H9 (cell line): ENCODE measurements around the gene PLA2G2F. TPM values are rescaled to one million over a fixed set of nuclear protein-coding genes. Genes with fewer than 3 reads are reported as not detected.

Experiments used
- DNase-seq: peaks from one replicate; pipeline ENCODE4 v3.0.0-alpha.2; 2017
- H2AFZ ChIP-seq: one replicate; pipeline ENCODE4 v1.6.1; 2013; ENCODE audit warnings: mild to moderate bottlenecking, low read length, control low read depth, moderate library complexity
- H2AK5ac ChIP-seq: 2 replicates; pipeline ENCODE4 v1.6.1; 2013; ENCODE audit warnings: low read length, control low read depth, mixed read lengths; ENCODE audit not compliant: insufficient read length
- H2BK120ac ChIP-seq: one replicate; pipeline ENCODE4 v1.6.1; 2013; ENCODE audit warnings: low read depth, mild to moderate bottlenecking, low read length, control low read depth, inconsistent platforms; ENCODE audit not compliant: poor library complexity, severe bottlenecking
- H2BK12ac ChIP-seq: 2 replicates; pipeline ENCODE4 v1.6.1; 2013; ENCODE audit warnings: low read length, control low read depth, mixed read lengths, low read depth; ENCODE audit not compliant: insufficient read length
- H2BK15ac ChIP-seq: 2 replicates; pipeline ENCODE4 v1.6.1; 2013; ENCODE audit warnings: low read depth, low read length, control low read depth
- H2BK20ac ChIP-seq: one replicate; pipeline ENCODE4 v1.6.1; 2013; ENCODE audit warnings: low read depth, mild to moderate bottlenecking, low read length, control low read depth, inconsistent platforms; ENCODE audit not compliant: poor library complexity, severe bottlenecking
- H2BK5ac ChIP-seq: 2 replicates; pipeline ENCODE4 v1.6.1; 2013; ENCODE audit warnings: low read length, control low read depth, mixed read lengths; ENCODE audit not compliant: insufficient read length
- H3K14ac ChIP-seq: 2 replicates; pipeline ENCODE4 v1.6.1; 2013; ENCODE audit warnings: low read length, control low read depth; ENCODE audit not compliant: insufficient read depth
- H3K18ac ChIP-seq: 2 replicates; pipeline ENCODE4 v1.6.1; 2013; ENCODE audit warnings: low read depth, mild to moderate bottlenecking, mixed read lengths, low read length, control low read depth; ENCODE audit not compliant: insufficient read length
- H3K23ac ChIP-seq: 2 replicates; pipeline ENCODE4 v1.6.1; 2013; ENCODE audit warnings: low read length, control low read depth, mixed read lengths, low read depth; ENCODE audit not compliant: insufficient read length
- H3K23me2 ChIP-seq: 2 replicates; pipeline ENCODE4 v1.6.1; 2013; ENCODE audit warnings: low read depth, mild to moderate bottlenecking, mixed read lengths, low read length, control low read depth; ENCODE audit not compliant: insufficient read length, poor library complexity, severe bottlenecking
- H3K27ac ChIP-seq: 2 replicates; pipeline ENCODE4 v1.5.1; 2013; ENCODE audit warnings: low read length, control low read depth, mixed read lengths, low read depth; ENCODE audit not compliant: insufficient read length
- H3K27me3 ChIP-seq: 2 replicates; pipeline ENCODE4 v1.6.1; 2013; ENCODE audit warnings: low read length, control low read depth, inconsistent platforms; ENCODE audit not compliant: insufficient read depth
- H3K4ac ChIP-seq: 2 replicates; pipeline ENCODE4 v1.6.1; 2013; ENCODE audit warnings: low read depth, mild to moderate bottlenecking, control low read depth, inconsistent platforms, low read length, moderate library complexity
- H3K4me1 ChIP-seq: 2 replicates; pipeline ENCODE4 v1.6.1; 2013; ENCODE audit warnings: low read length, control low read depth, inconsistent platforms; ENCODE audit not compliant: insufficient read depth
- H3K4me2 ChIP-seq: 2 replicates; pipeline ENCODE4 v1.6.1; 2013; ENCODE audit warnings: low read length, control low read depth, mixed read lengths; ENCODE audit not compliant: insufficient read length, insufficient read depth
- H3K56ac ChIP-seq: 2 replicates; pipeline ENCODE4 v1.6.1; 2013; ENCODE audit warnings: low read depth, mild to moderate bottlenecking, mixed read lengths, low read length, control low read depth; ENCODE audit not compliant: insufficient read length
- H3K79me1 ChIP-seq: 2 replicates; pipeline ENCODE4 v1.6.1; 2013; ENCODE audit warnings: low read depth, mild to moderate bottlenecking, moderate library complexity, low read length, control low read depth, inconsistent platforms; ENCODE audit not compliant: insufficient read depth, poor library complexity, severe bottlenecking
- H3K79me2 ChIP-seq: 2 replicates; pipeline ENCODE4 v1.6.1; 2013; ENCODE audit warnings: low read length, control low read depth, inconsistent platforms; ENCODE audit not compliant: insufficient read depth
- H3K9ac ChIP-seq: 2 replicates; pipeline ENCODE4 v1.6.1; 2013; ENCODE audit warnings: low read length, control low read depth, mixed read lengths; ENCODE audit not compliant: insufficient read length; ENCODE audit errors: extremely low read depth
- H3K9me3 ChIP-seq: one replicate; pipeline ENCODE4 v1.6.1; 2013; ENCODE audit warnings: low read depth, low read length, inconsistent platforms; ENCODE audit not compliant: control insufficient read depth
- H3T11ph ChIP-seq: one replicate; pipeline ENCODE4 v1.6.1; 2013; ENCODE audit warnings: mild to moderate bottlenecking, low read length, control low read depth, inconsistent platforms
- H4K20me1 ChIP-seq: one replicate; pipeline ENCODE4 v1.6.1; 2013; ENCODE audit not compliant: control insufficient read depth, insufficient read length, insufficient read depth
- H4K5ac ChIP-seq: 2 replicates; pipeline ENCODE4 v1.6.1; 2013; ENCODE audit warnings: low read depth, mild to moderate bottlenecking, mixed read lengths, low read length, control low read depth; ENCODE audit not compliant: insufficient read length
- H4K8ac ChIP-seq: replicated peaks from 2 replicates; pipeline ENCODE4 v1.6.1; 2013; ENCODE audit warnings: low read length, control low read depth, mixed read lengths, low read depth; ENCODE audit not compliant: insufficient read length
- H4K91ac ChIP-seq: 2 replicates; pipeline ENCODE4 v1.6.1; 2013; ENCODE audit warnings: low read depth, mild to moderate bottlenecking, moderate library complexity, mixed read lengths, low read length, control low read depth; ENCODE audit not compliant: insufficient read length
- H3K27ac Mint-ChIP-seq, 3 experiments: 2 replicates in 2 of 3; 3 replicates in 1 of 3; pipeline ENCODE4 v1.8.0; 2020 to 2021; ENCODE audit warnings: mixed read lengths in 3 of 3, mild to moderate bottlenecking in 1 of 3, moderate library complexity in 1 of 3
- H3K27me3 Mint-ChIP-seq: 2 replicates; pipeline ENCODE4 v1.8.0; 2021; ENCODE audit warnings: low read depth, mild to moderate bottlenecking, moderate library complexity, mixed read lengths
- H3K36me3 Mint-ChIP-seq, 3 experiments: 2 replicates in 2 of 3; 3 replicates in 1 of 3; pipeline ENCODE4 v1.8.0; 2020 to 2021; ENCODE audit warnings: low read depth in 3 of 3, mixed read lengths in 3 of 3; ENCODE audit not compliant: insufficient read depth in 1 of 3
- H3K4me1 Mint-ChIP-seq, 2 experiments: 2 replicates each; pipeline ENCODE4 v1.8.0; 2020; ENCODE audit warnings: mixed read lengths in 2 of 2
- H3K4me3 Mint-ChIP-seq, 2 experiments: 2 replicates in 1 of 2; 3 replicates in 1 of 2; pipeline ENCODE4 v1.8.0; 2020 to 2021; ENCODE audit warnings: mild to moderate bottlenecking in 2 of 2, mixed read lengths in 2 of 2, moderate library complexity in 1 of 2
- H3K9me3 Mint-ChIP-seq, 2 experiments: 2 replicates in 1 of 2; 3 replicates in 1 of 2; pipeline ENCODE4 v1.8.0; 2020; ENCODE audit warnings: mild to moderate bottlenecking in 2 of 2, mixed read lengths in 2 of 2, moderate library complexity in 1 of 2
- CTCF ChIP-seq: fragments of 200-600 bp; sonication (generic); conservative IDR thresholded peaks from 3 replicates; pipeline ENCODE4 v1.8.0; 2021; ENCODE audit warnings: antibody characterized with exemption, mild to moderate bottlenecking
- WGBS: extraction: QIAGEN DNeasy Blood & Tissue Kit; methylation state at CpG from one replicate; pipeline ENCODE4 v1.1.7; 2013; ENCODE audit warnings: missing lambda C conversion rate, low lambda C conversion rate, mixed read lengths; ENCODE audit not compliant: insufficient read length; ENCODE audit errors: extremely low coverage; 5-methylcytosine and 5-hydroxymethylcytosine counted together
- total RNA-seq: library from RNA; stranded (reverse); gene quantifications from 2 replicates; pipeline ENCODE4 v1.2.1, GENCODE V29; 2021

PLA2G2F gene
- total RNA-seq, 1 experiment from 2014 or later, result not detected

- peaks cover 87% of the 10 kb centered on the region for H3K27me3 Mint-ChIP-seq
- no peak for TF ChIP-seq CTCF
Observed at GRCh38 chr1:20188455-20188817, 49.3 kb downstream of the PLA2G2F start.

More at GRCh38 chr1:20188455-20188817, 49.3 kb downstream of the PLA2G2F start:
- peaks cover 6% of the 10 kb centered on the region for H3K23me2 ChIP-seq
- no peak overlapping the region for H3K23ac ChIP-seq
- H3K14ac ChIP-seq, result no peak overlapping the region
- no peak overlapping the region for H3K4me2 ChIP-seq
- no peaks in the 10 kb centered on the region; the same call in 1 of the 2 replicates for H3K27me3 ChIP-seq
- no peak overlapping the region for H3K27ac ChIP-seq
- H4K91ac ChIP-seq, result no peak overlapping the region
- H2BK5ac ChIP-seq, result no peak overlapping the region
- H2BK120ac ChIP-seq, result no peak overlapping the region
- peaks cover 0 to 3% of the 10 kb centered on the region in 2 experiments; a peak in 3 of 5 replicates for H3K9me3 Mint-ChIP-seq
- H3K9ac ChIP-seq, result no peak overlapping the region
- no peaks in the 10 kb centered on the region for H4K20me1 ChIP-seq
- no peak overlapping the region for H2BK15ac ChIP-seq
- H3K79me2 ChIP-seq, result no peaks in the 10 kb centered on the region
- H2AFZ ChIP-seq, result no peak overlapping the region
- H3K27ac Mint-ChIP-seq, result no peak overlapping the region
- no peak overlapping the region for H2BK20ac ChIP-seq
- H2AK5ac ChIP-seq, result no peak overlapping the region
- peaks cover 21% of the 10 kb centered on the region in 2 experiments for H3K4me1 Mint-ChIP-seq
- no peak overlapping the region for H3K18ac ChIP-seq
- no peak overlapping the region for H3K4me3 Mint-ChIP-seq
- no peak overlapping the region for H3K56ac ChIP-seq
- DNase-seq, result no peak
- no peak overlapping the region for H3T11ph ChIP-seq
- 0 out of 2 replicates have a peak, but pooled peaks cover 3% of the 10 kb centered on the region for H3K4me1 ChIP-seq
- H4K5ac ChIP-seq, result no peak overlapping the region
- no peak overlapping the region for H4K8ac ChIP-seq
- no peaks in the 10 kb centered on the region for H3K79me1 ChIP-seq
- H3K4ac ChIP-seq, result no peak overlapping the region
- no CpG with 5 or more reads among the region's 4 CpGs for WGBS
- no peaks in the 10 kb centered on the region; a peak in 1 of 7 replicates for H3K36me3 Mint-ChIP-seq
- no peaks in the 10 kb centered on the region for H3K9me3 ChIP-seq
- no peak overlapping the region for H2BK12ac ChIP-seq
